Calu3 (cell line): Measurements from ENCODE around the gene ZNFX1. TPM values are rescaled to one million over a fixed set of nuclear protein-coding genes. Genes with fewer than 3 reads are reported as not detected.

Experiments
- BruUV-seq: library from RNA; stranded (reverse); fragments of 400-500 nt; replicated peaks from 2 replicates; lab custom pipeline; 2021; lab: Mats Ljungman, UMichigan
- CTCF ChIA-PET: fragments of 300-600 bp; sonication (Branson Sonifier 250); formaldehyde crosslinking; loops from one replicate; lab custom pipeline; 2022; ENCODE audit warnings: antibody characterized with exemption; lab: Charles Lee
- DNase-seq: peaks from one replicate; pipeline ENCODE4 v3.0.0; 2022
- H3K27ac Mint-ChIP-seq: one replicate; pipeline ENCODE4 v1.8.0; 2022; ENCODE audit warnings: mixed read lengths; ENCODE audit not compliant: unreplicated experiment
- H3K27me3 Mint-ChIP-seq: one replicate; pipeline ENCODE4 v1.8.0; 2022; ENCODE audit warnings: mixed read lengths; ENCODE audit not compliant: unreplicated experiment
- H3K36me3 Mint-ChIP-seq: one replicate; pipeline ENCODE4 v1.8.0; 2022; ENCODE audit warnings: mild to moderate bottlenecking, moderate library complexity, mixed read lengths; ENCODE audit not compliant: insufficient read depth, unreplicated experiment
- H3K4me1 Mint-ChIP-seq: one replicate; pipeline ENCODE4 v1.8.0; 2022; ENCODE audit warnings: mild to moderate bottlenecking, low read depth, mixed read lengths; ENCODE audit not compliant: unreplicated experiment
- H3K4me3 Mint-ChIP-seq: one replicate; pipeline ENCODE4 v1.8.0; 2022; ENCODE audit warnings: mild to moderate bottlenecking, low read depth, moderate library complexity, mixed read lengths; ENCODE audit not compliant: unreplicated experiment
- H3K9me3 Mint-ChIP-seq: one replicate; pipeline ENCODE4 v1.8.0; 2022; ENCODE audit warnings: low read depth, mixed read lengths; ENCODE audit not compliant: unreplicated experiment
- intact Hi-C: fragments of 100-400 bp; cut with micrococcal nuclease; formaldehyde crosslinking; loops from one replicate; pipeline ENCODE4 v1.10.0; 2022; ENCODE audit not compliant: unreplicated experiment
- total RNA-seq: library from RNA; stranded (reverse); gene quantifications from 2 replicates; pipeline ENCODE4 v1.2.3, GENCODE V29; 2022
- TF ChIP-seq, protein P1 (sequence below): fragments of 200-600 bp; IDR thresholded peaks from one replicate; pipeline ENCODE4 v1.8.0; 2022; ENCODE audit warnings: antibody characterized with exemption; ENCODE audit not compliant: unreplicated experiment

The ZNFX1 gene
- total RNA-seq, 1 experiment from 2014 or later = 94.1 TPM

DNA sequence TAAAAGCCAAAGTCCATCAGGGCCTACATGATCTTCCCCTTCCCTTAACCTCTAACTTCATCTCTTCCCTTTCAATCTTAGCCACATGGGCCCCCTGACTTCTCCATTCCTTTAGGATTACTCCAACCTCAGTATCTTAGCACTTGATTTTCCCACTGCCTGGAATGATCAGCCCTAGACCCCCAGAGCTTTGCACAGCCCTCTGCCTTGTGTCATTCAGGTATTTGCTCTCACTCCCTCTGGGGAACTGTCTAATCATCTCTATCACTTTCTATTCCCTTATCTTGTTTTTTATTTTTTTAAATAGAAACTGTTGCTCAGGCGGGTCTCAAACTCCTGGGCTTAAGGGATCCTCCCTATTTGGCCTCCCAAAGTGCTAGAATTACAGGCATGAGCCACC, 13.3 kb upstream of the ZNFX1 start:
- CTCF ChIA-PET = no interaction called here
- H3K9me3 Mint-ChIP-seq = peaks cover 19% of the 10 kb centered on the region
- BruUV-seq = no TSS peak
- peaks cover 91% of the 10 kb centered on the region for H3K36me3 Mint-ChIP-seq
- H3K4me1 Mint-ChIP-seq = peaks cover 53% of the 10 kb centered on the region
- DNase-seq = no peak
- intact Hi-C loops = no loop called here
- peak overlapping the region; percentile 3 for H3K4me3 Mint-ChIP-seq
- TF ChIP-seq, protein P1, sequence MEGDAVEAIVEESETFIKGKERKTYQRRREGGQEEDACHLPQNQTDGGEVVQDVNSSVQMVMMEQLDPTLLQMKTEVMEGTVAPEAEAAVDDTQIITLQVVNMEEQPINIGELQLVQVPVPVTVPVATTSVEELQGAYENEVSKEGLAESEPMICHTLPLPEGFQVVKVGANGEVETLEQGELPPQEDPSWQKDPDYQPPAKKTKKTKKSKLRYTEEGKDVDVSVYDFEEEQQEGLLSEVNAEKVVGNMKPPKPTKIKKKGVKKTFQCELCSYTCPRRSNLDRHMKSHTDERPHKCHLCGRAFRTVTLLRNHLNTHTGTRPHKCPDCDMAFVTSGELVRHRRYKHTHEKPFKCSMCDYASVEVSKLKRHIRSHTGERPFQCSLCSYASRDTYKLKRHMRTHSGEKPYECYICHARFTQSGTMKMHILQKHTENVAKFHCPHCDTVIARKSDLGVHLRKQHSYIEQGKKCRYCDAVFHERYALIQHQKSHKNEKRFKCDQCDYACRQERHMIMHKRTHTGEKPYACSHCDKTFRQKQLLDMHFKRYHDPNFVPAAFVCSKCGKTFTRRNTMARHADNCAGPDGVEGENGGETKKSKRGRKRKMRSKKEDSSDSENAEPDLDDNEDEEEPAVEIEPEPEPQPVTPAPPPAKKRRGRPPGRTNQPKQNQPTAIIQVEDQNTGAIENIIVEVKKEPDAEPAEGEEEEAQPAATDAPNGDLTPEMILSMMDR = no peak
- peak overlapping the region; percentile 40 for H3K27ac Mint-ChIP-seq
- H3K27me3 Mint-ChIP-seq = peaks cover 13% of the 10 kb centered on the region

DNA sequence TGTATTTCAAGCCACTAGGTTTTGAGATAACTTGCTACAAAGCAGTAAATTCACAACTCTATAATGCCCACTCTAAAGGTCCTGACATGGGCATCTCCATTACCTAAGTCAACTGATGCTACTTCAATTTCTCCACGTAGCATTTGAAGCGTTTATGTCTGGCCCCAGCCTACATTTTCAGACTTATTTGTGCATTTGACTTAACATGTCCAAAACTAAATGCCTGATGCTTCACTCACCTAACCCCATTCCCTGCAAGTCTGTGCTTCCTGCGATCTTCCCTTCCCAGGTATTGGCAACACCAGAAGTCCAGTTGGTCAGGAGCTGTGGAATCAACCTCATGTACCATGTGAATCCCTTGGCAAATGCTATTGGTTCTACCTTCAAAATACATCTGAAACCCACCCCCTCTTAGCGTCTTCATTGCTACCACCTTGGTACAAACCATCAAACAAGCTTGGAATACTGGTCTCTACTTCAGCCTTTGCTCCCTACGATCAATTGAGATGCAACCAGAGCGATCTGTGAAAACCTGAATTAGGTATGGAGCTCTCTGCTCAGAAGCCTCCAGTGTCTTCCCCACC, 12.8 kb upstream of the ZNFX1 start:
- H3K4me3 Mint-ChIP-seq = peak overlapping the region; percentile 3
- no TSS peak for BruUV-seq
- H3K27me3 Mint-ChIP-seq = peaks cover 13% of the 10 kb centered on the region
- peaks cover 23% of the 10 kb centered on the region for H3K9me3 Mint-ChIP-seq
- CTCF ChIA-PET = no interaction called here
- peaks cover 91% of the 10 kb centered on the region for H3K36me3 Mint-ChIP-seq
- intact Hi-C loops = no loop called here
- peaks cover 58% of the 10 kb centered on the region for H3K4me1 Mint-ChIP-seq
- TF ChIP-seq, protein P1 = no peak
- H3K27ac Mint-ChIP-seq = peak overlapping the region; percentile 40
- DNase-seq = no peak

DNA sequence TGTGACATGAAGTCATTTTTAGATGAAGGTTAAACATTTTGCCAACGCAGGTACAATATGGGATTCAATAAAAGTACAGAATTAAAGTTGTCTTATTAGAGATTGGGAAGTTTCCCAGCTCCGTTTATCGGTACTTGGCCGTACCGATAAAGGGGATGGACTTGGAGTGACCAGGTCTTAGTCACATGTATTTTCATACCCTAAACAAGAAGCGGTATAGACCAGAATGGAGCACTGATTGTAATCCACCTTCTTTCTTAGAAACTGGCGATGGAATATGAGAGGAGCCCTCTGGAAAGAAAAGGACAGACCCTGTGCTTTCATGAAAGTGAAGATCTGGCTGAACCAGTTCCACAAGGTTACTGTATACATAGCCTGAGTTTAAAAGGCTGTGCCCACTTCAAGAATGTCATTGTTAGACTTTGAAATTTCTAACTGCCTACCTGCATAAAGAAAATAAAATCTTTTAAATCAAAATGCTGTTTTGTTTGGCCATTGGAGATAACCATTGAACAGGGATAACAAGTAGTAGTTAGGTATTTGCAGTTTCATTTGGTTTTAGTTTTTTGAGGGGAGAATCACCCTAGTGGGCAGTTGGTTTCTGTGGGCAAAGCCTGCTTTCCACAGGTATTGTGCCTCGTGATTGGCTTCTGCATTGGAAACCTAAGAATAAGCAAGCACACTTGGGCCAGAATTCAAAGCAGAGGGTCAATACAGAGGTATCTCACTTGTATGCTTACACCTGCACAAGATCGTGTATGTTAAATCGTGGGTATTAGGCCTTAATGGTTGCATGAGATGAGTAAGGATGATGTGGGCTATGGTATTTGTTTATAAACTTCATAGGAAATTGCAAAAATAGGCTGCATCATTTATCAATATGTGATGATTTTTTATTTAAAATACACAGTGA, 11.2 kb upstream of the ZNFX1 start:
- Mint-ChIP-seq H3K36me3 (peaks cover 94% of the 10 kb centered on the region), H3K9me3 (peaks cover 30% of the 10 kb centered on the region), H3K4me3 (peak overlapping the region; percentile 38), H3K27me3 (peaks cover 17% of the 10 kb centered on the region), H3K4me1 (peaks cover 74% of the 10 kb centered on the region), H3K27ac (peak overlapping the region; percentile 95)
- BruUV-seq = no TSS peak
- TF ChIP-seq, protein P1 = no peak
- intact Hi-C loops = no loop called here
- DNase-seq = peak; percentile 72
- CTCF ChIA-PET = no interaction called here

DNA sequence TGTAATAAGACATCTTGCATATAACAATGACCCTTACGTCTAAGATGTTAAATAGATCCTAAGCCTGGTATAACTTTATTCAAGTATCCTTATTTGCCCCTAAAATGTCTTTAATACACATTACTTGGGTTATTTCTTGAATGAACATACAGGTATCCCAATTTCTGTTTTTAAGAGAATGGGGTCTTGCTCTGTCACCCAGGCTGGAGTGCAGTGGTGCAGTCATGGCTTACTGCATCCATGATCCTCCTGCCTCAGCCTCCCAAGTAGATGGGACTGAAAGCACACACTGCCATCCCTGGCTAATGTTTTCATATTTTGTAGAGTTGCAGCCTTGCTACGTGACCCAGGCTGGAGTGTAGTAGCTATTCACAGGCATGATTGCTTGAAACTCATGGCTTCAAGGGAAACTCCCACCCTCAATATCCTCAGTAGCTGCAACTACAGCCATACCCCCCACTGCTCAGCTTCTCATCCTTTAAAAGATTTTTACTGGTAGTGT, 10.4 kb upstream of the ZNFX1 start:
- peaks cover 82% of the 10 kb centered on the region for H3K4me1 Mint-ChIP-seq

More for the DNA sequence above, 10.4 kb upstream of the ZNFX1 start:
- Mint-ChIP-seq H3K36me3 (peaks cover 100% of the 10 kb centered on the region), H3K4me3 (peak overlapping the region; percentile 38), H3K9me3 (peaks cover 34% of the 10 kb centered on the region), H3K27me3 (peaks cover 24% of the 10 kb centered on the region), H3K27ac (peak overlapping the region; percentile 95)
- intact Hi-C loops = no loop called here
- TF ChIP-seq, protein P1 = no peak
- CTCF ChIA-PET = no interaction called here
- no TSS peak for BruUV-seq
- DNase-seq = no peak
